IPS DF 6.9 (cell line): ENCODE measurements around the gene KCTD13.

Experiments
- DNase-seq: peaks from one replicate; pipeline ENCODE4 v3.0.0-alpha.2; 2013; ENCODE audit warnings: low read depth, low spot score
- H3K27ac ChIP-seq: one replicate; pipeline ENCODE4 v1.5.1; 2013; ENCODE audit warnings: low read length, control low read depth
- H3K27me3 ChIP-seq: 2 replicates; pipeline ENCODE4 v1.6.1; 2013; ENCODE audit warnings: mild to moderate bottlenecking, low read length; ENCODE audit not compliant: control insufficient read depth, insufficient read depth
- H3K36me3 ChIP-seq: 2 replicates; pipeline ENCODE4 v1.6.1; 2013; ENCODE audit warnings: low read length; ENCODE audit not compliant: control insufficient read depth, insufficient read depth
- H3K4me1 ChIP-seq: 2 replicates; pipeline ENCODE4 v1.6.1; 2013; ENCODE audit warnings: low read length; ENCODE audit not compliant: control insufficient read depth, insufficient read depth
- H3K4me3 ChIP-seq: 2 replicates; pipeline ENCODE4 v1.5.1; 2013; ENCODE audit warnings: mild to moderate bottlenecking, low read length
- H3K9me3 ChIP-seq: 2 replicates; pipeline ENCODE4 v1.6.1; 2013; ENCODE audit warnings: low read length, inconsistent platforms; ENCODE audit not compliant: control insufficient read depth, insufficient read depth
- WGBS: extraction: QIAGEN DNeasy Blood & Tissue Kit; methylation state at CpG from one replicate; pipeline ENCODE4 v1.1.7; 2013; ENCODE audit warnings: mixed read lengths, missing lambda C conversion rate; ENCODE audit not compliant: insufficient read length, insufficient coverage; 5-methylcytosine and 5-hydroxymethylcytosine counted together

KCTD13 gene

GRCh38 chr16:29925781-29926710, at the start of gene KCTD13:
KCTD13 (minus strand) TSS chr16:29926226; CDS start chr16:29926033, 193 bp downstream.
- Histone ChIP-seq H3K27ac (no peak within 1 kb of the TSS), H3K4me1 (no peaks in the 10 kb centered on the region), H3K4me3 (peak within 1 kb of the TSS; percentile 90), H3K9me3 (no peaks in the 10 kb centered on the region), H3K36me3 (0 out of 2 replicates have a peak, but pooled peaks cover 3% of the 10 kb centered on the region), H3K27me3 (no peaks in the 10 kb centered on the region)
- no CpG with 5 or more reads among the region's 89 CpGs for WGBS
- DNase-seq: peak; percentile 39

GRCh38 chr16:29975134-29975538, 49.1 kb upstream of the KCTD13 start:
- Histone ChIP-seq H3K27ac (no peak overlapping the region), H3K4me1 (0 out of 2 replicates have a peak, but pooled peaks cover 4% of the 10 kb centered on the region), H3K36me3 (peaks cover 14% of the 10 kb centered on the region; the same call in 1 of the 2 replicates), H3K4me3 (no peak overlapping the region; the same call in 1 of the 2 replicates), H3K9me3 (no peaks in the 10 kb centered on the region), H3K27me3 (no peaks in the 10 kb centered on the region; the same call in 1 of the 2 replicates)
- WGBS: no CpG with 5 or more reads among the region's 5 CpGs
- no peak for DNase-seq

DNA sequence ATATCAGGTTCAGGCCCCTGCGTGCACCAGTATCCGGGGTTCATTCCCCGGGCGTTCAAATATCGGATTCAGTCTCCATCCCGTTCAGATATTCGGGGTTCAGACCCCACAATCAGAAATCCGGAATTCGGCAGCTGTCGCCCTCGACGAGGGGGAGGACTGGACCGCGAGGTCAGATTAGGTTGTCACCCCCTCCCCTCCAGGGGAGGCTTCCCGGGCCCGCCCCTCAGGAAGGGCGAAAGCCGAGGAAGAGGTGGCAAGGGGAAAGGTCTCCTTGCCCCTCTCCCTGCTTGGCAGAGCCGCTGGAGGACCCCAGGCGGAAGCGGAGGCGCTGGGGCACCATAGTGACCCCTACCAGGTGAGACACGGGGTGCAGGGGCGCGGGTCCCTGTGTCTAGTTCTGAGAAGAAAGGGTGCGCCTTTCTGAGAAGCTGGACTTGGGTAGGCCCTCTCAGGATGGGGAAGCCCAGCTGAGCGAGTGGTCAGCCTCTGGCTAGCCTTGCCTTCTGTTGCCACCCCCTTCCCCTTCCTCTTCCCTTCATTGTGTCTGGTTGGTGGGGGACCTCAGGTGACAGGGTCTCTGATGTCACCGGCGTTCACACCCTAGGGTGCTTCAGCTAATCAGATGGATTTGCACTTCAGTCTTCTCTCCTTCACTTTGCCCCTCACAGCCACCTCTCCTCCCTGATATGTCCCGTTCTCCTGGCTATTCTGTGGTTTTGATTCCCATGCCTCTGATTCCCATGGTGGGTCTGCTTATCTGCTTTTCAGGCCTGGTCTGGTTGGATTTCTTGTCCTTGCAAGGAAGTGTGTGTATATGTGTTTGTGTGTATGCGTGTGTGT, 48.5 kb upstream of the KCTD13 start:
- Histone ChIP-seq H3K36me3 (peaks cover 14% of the 10 kb centered on the region; the same call in 1 of the 2 replicates), H3K4me3 (peak overlapping the region; percentile 78; the same call in 1 of the 2 replicates), H3K27me3 (no peaks in the 10 kb centered on the region; the same call in 1 of the 2 replicates), H3K4me1 (0 out of 2 replicates have a peak, but pooled peaks cover 4% of the 10 kb centered on the region), H3K27ac (no peak overlapping the region), H3K9me3 (no peaks in the 10 kb centered on the region)
- no peak for DNase-seq
- no CpG with 5 or more reads among the region's 31 CpGs for WGBS

- no peak within 1 kb of the TSS for H3K27ac ChIP-seq
- H3K4me1 ChIP-seq: 0 out of 2 replicates have a peak, but pooled peaks cover 4% of the 10 kb centered on the region
- WGBS: no CpG with 5 or more reads among the region's 75 CpGs
- H3K27me3 ChIP-seq: no peaks in the 10 kb centered on the region; the same call in 1 of the 2 replicates
- H3K36me3 ChIP-seq: peaks cover 8% of the 10 kb centered on the region; the same call in 1 of the 2 replicates
- H3K9me3 ChIP-seq: no peaks in the 10 kb centered on the region
- H3K4me3 ChIP-seq: peak within 1 kb of the TSS; percentile 78
- peak; percentile 99 for DNase-seq
Measured at GRCh38 chr16:29973384-29974246, 47.6 kb upstream of the KCTD13 start, which contains the start of gene TAOK2. TAOK2 (plus strand) TSS chr16:29973868; CDS start chr16:29977773, 3,905 bp downstream.

GRCh38 chr16:29972992-29973383, 47.0 kb upstream of the KCTD13 start:
- Histone ChIP-seq H3K4me3 (no peak overlapping the region), H3K27ac (no peak overlapping the region), H3K36me3 (peaks cover 5% of the 10 kb centered on the region; the same call in 1 of the 2 replicates), H3K9me3 (no peaks in the 10 kb centered on the region), H3K27me3 (no peaks in the 10 kb centered on the region; the same call in 1 of the 2 replicates), H3K4me1 (0 out of 2 replicates have a peak, but pooled peaks cover 4% of the 10 kb centered on the region)
- DNase-seq: no peak
- no CpG with 5 or more reads among the region's 6 CpGs for WGBS

DNA sequence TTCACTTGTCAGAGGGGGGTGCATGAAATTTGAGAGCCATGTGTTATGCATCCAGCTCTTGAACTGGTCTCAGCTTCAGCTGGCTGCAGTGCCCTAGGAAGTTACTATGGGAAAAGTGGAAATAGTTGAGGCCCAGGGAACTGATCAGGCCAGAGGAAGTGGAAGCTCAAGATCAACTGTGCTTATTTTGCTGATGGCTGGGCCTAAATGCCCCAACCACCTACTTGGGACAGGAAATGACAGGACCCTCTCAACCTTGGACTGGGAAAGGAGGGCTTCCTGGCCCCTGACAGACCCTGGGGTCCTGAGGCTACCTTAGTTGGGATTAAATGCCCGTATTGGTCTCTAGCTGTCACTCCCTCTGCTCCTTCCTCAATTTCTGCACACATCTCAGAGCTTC, 46.5 kb upstream of the KCTD13 start:
- Histone ChIP-seq H3K4me1 (0 out of 2 replicates have a peak, but pooled peaks cover 4% of the 10 kb centered on the region), H3K9me3 (no peaks in the 10 kb centered on the region), H3K27ac (no peak overlapping the region), H3K36me3 (peaks cover 3% of the 10 kb centered on the region; the same call in 1 of the 2 replicates), H3K27me3 (no peaks in the 10 kb centered on the region; the same call in 1 of the 2 replicates), H3K4me3 (no peak overlapping the region)
- no CpG with 5 or more reads among the region's 1 CpG for whole genome bisulfite sequencing
- DNase-seq: no peak

- WGBS: no CpG with 5 or more reads among the region's 8 CpGs
- Histone ChIP-seq H3K27ac (no peak overlapping the region), H3K4me3 (no peak overlapping the region), H3K4me1 (0 out of 2 replicates have a peak, but pooled peaks cover 4% of the 10 kb centered on the region), H3K27me3 (no peaks in the 10 kb centered on the region; the same call in 1 of the 2 replicates), H3K9me3 (no peaks in the 10 kb centered on the region), H3K36me3 (peaks cover 3% of the 10 kb centered on the region; the same call in 1 of the 2 replicates)
- DNase-seq: no peak
Measured at GRCh38 chr16:29971304-29971703, 45.3 kb upstream of the KCTD13 start.

DNA sequence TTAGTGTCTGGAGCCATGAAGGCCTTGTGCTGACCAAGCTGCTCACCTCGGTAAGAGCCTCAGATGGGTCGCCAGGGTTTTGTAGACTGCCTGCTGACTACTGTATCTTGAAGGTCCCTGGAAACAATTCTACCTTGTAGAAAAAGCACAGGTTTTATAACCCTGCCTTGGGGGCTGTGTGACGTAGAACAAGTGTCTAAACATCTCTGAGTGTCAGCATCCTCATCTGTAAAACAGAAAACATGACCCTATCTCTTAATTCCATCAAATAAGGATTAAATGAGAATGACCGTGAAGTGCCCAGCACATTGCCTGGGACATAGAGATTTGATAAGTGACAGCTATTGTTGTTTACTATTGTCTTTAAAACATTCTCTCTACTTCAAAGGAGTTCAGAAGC, 42.2 kb upstream of the KCTD13 start:
- Histone ChIP-seq H3K36me3 (peaks cover 3% of the 10 kb centered on the region; the same call in 1 of the 2 replicates), H3K27ac (no peak overlapping the region), H3K9me3 (no peaks in the 10 kb centered on the region), H3K27me3 (no peaks in the 10 kb centered on the region; the same call in 1 of the 2 replicates), H3K4me1 (no peaks in the 10 kb centered on the region), H3K4me3 (no peak overlapping the region)
- no CpG with 5 or more reads among the region's 4 CpGs for WGBS
- no peak for DNase-seq

DNA sequence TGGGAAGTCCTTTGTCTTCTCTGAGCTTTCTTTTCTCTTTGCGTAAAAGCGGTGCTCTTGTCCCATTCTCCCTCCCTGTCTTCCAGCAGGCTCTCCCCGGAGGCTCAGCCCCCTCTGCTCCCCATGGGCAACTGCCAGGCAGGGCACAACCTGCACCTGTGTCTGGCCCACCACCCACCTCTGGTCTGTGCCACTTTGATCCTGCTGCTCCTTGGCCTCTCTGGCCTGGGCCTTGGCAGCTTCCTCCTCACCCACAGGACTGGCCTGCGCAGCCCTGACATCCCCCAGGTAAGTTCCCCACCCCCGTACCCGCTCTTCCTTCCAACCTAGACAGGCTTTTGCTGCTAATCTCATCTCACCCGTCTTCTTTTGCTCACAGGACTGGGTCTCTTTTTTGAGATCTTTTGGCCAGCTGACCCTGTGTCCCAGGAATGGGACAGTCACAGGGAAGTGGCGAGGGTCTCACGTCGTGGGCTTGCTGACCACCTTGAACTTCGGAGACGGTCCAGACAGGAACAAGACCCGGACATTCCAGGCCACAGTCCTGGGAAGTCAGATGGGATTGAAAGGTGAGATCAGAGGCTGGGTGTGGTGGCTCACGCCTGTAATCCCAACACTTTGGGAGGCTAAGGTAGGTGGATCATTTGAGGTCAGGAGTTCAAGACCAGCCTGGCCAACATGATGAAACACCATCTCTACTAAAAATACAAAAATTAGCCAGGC, 37.2 kb upstream of the KCTD13 start:
- no peak for DNase-seq
- no peaks in the 10 kb centered on the region for H3K27me3 ChIP-seq
- H3K4me1 ChIP-seq: peaks cover 3% of the 10 kb centered on the region; the same call in 1 of the 2 replicates
- WGBS: no CpG with 5 or more reads among the region's 14 CpGs
- no peak overlapping the region for H3K27ac ChIP-seq
- no peaks in the 10 kb centered on the region for H3K9me3 ChIP-seq
- no peaks in the 10 kb centered on the region; the same call in 1 of the 2 replicates for H3K36me3 ChIP-seq
- no peak overlapping the region for H3K4me3 ChIP-seq
